ENCODE results near the gene PCDHA7. TPM values are rescaled to one million over a fixed set of nuclear protein-coding genes. Genes with fewer than 3 reads are reported as not detected.

The PCDHA7 gene
- total RNA-seq, 1 experiment from 2014 or later = 2.7 TPM

GRCh38 chr5:140821375-140822280 is 12.4 kb upstream of the PCDHA7 start, which contains the start of gene PCDHA5 (continued):
- TF ChIP-seq ZNF317 (CRISPR knock-in tag; IDR thresholded peaks at IDR 0.05; ENCODE audit: borderline replicate concordance, low read depth) = no peak
- no peak for TF ChIP-seq NFE2L1 (CRISPR knock-in tag; IDR thresholded peaks at IDR 0.05)

DNA sequence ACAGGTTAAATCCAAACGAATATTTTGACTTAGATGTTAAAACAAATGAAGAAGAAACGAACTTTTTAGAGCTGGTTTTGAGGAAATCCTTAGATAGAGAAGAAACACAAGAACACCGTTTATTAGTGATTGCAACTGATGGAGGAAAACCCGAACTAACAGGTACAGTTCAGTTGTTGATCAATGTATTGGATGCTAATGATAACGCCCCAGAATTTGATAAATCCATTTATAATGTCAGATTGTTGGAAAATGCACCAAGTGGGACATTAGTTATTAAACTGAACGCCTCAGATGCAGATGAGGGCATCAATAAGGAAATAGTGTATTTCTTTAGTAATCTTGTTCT is 11.8 kb upstream of the PCDHA7 start:
- ATAC-seq = no peak
- Mint-ChIP-seq H3K4me1 (no peaks in the 10 kb centered on the region), H3K36me3 (no peaks in the 10 kb centered on the region), H3K27me3 (ENCODE audit: low read depth) (no peaks in the 10 kb centered on the region), H3K27ac (no peak overlapping the region), H3K4me3 (no peak overlapping the region), H3K9me3 (no peaks in the 10 kb centered on the region)
- no peak for DNase-seq (ENCODE audit: low spot score)
- POLR2A ChIA-PET = no interaction called here
- TF ChIP-seq E2F1 (CRISPR knock-in tag; IDR thresholded peaks at IDR 0.05) = no peak
- TF ChIP-seq CBFB (CRISPR knock-in tag; IDR thresholded peaks at IDR 0.05; ENCODE audit: low read depth) = no peak
- no peak for TF ChIP-seq FOXP4 (CRISPR knock-in tag; IDR thresholded peaks at IDR 0.05)
- TF ChIP-seq, protein P1, sequence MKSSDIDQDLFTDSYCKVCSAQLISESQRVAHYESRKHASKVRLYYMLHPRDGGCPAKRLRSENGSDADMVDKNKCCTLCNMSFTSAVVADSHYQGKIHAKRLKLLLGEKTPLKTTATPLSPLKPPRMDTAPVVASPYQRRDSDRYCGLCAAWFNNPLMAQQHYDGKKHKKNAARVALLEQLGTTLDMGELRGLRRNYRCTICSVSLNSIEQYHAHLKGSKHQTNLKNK (CRISPR knock-in tag; IDR thresholded peaks at IDR 0.05) = no peak
- no peak for TF ChIP-seq ZNF281 (CRISPR knock-in tag; IDR thresholded peaks at IDR 0.05)
- no peak for TF ChIP-seq ZNF232 (CRISPR knock-in tag; IDR thresholded peaks at IDR 0.05)
- TF ChIP-seq ZNF416 (CRISPR knock-in tag; IDR thresholded peaks at IDR 0.05) = no peak
- TF ChIP-seq, protein P2, sequence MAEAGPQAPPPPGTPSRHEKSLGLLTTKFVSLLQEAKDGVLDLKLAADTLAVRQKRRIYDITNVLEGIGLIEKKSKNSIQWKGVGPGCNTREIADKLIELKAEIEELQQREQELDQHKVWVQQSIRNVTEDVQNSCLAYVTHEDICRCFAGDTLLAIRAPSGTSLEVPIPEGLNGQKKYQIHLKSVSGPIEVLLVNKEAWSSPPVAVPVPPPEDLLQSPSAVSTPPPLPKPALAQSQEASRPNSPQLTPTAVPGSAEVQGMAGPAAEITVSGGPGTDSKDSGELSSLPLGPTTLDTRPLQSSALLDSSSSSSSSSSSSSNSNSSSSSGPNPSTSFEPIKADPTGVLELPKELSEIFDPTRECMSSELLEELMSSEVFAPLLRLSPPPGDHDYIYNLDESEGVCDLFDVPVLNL (CRISPR knock-in tag; IDR thresholded peaks at IDR 0.05; ENCODE audit: borderline replicate concordance, low read depth) = no peak
- TF ChIP-seq ARID4B (CRISPR knock-in tag; IDR thresholded peaks at IDR 0.05; ENCODE audit: borderline replicate concordance) = no peak
- TF ChIP-seq, protein P3, sequence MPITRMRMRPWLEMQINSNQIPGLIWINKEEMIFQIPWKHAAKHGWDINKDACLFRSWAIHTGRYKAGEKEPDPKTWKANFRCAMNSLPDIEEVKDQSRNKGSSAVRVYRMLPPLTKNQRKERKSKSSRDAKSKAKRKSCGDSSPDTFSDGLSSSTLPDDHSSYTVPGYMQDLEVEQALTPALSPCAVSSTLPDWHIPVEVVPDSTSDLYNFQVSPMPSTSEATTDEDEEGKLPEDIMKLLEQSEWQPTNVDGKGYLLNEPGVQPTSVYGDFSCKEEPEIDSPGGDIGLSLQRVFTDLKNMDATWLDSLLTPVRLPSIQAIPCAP (CRISPR knock-in tag; IDR thresholded peaks at IDR 0.05) = no peak
- TF ChIP-seq MYBL2 (CRISPR knock-in tag; IDR thresholded peaks at IDR 0.05) = no peak
- TF ChIP-seq GRHL2 (CRISPR knock-in tag; IDR thresholded peaks at IDR 0.05; ENCODE audit: insufficient replicate concordance, severe bottlenecking) = no peak
- TF ChIP-seq, protein P4, sequence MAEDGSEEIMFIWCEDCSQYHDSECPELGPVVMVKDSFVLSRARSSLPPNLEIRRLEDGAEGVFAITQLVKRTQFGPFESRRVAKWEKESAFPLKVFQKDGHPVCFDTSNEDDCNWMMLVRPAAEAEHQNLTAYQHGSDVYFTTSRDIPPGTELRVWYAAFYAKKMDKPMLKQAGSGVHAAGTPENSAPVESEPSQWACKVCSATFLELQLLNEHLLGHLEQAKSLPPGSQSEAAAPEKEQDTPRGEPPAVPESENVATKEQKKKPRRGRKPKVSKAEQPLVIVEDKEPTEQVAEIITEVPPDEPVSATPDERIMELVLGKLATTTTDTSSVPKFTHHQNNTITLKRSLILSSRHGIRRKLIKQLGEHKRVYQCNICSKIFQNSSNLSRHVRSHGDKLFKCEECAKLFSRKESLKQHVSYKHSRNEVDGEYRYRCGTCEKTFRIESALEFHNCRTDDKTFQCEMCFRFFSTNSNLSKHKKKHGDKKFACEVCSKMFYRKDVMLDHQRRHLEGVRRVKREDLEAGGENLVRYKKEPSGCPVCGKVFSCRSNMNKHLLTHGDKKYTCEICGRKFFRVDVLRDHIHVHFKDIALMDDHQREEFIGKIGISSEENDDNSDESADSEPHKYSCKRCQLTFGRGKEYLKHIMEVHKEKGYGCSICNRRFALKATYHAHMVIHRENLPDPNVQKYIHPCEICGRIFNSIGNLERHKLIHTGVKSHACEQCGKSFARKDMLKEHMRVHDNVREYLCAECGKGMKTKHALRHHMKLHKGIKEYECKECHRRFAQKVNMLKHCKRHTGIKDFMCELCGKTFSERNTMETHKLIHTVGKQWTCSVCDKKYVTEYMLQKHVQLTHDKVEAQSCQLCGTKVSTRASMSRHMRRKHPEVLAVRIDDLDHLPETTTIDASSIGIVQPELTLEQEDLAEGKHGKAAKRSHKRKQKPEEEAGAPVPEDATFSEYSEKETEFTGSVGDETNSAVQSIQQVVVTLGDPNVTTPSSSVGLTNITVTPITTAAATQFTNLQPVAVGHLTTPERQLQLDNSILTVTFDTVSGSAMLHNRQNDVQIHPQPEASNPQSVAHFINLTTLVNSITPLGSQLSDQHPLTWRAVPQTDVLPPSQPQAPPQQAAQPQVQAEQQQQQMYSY (CRISPR knock-in tag; IDR thresholded peaks at IDR 0.05) = no peak
- no peak for TF ChIP-seq SMAD3 (CRISPR knock-in tag; IDR thresholded peaks at IDR 0.05; ENCODE audit: borderline replicate concordance)
- TF ChIP-seq SMAD4 (CRISPR knock-in tag; IDR thresholded peaks at IDR 0.05) = no peak
- TF ChIP-seq GTF2I (CRISPR knock-in tag; conservative IDR thresholded peaks at IDR 0.05) = no peak
- CTCF ChIA-PET = interaction anchor here (0.8 to 7.4 kb wide), 6 partner anchors 16 to 33 kb away, joined by 3 to 61 read pairs (median 5); partner anchors contain the start of genes PCDHA10, PCDHA4 and PCDHA8

Measured in WTC11 (cell line).